Measurements from ENCODE around the gene CDH24. TPM values are rescaled to one million over a fixed set of nuclear protein-coding genes. Genes with fewer than 3 reads are reported as not detected.

CDH24 gene
- total and polyA plus RNA-seq, 2 of the 13 experiments (the other 11 are each of a cell fraction or from before 2014, with no cell fraction given): 0.69 to 0.99 TPM

- TF ChIP-seq ZBTB2 (CRISPR knock-in tag; IDR thresholded peaks at IDR 0.05; ENCODE audit: low read depth): no peak
- TF ChIP-seq, protein P1, sequence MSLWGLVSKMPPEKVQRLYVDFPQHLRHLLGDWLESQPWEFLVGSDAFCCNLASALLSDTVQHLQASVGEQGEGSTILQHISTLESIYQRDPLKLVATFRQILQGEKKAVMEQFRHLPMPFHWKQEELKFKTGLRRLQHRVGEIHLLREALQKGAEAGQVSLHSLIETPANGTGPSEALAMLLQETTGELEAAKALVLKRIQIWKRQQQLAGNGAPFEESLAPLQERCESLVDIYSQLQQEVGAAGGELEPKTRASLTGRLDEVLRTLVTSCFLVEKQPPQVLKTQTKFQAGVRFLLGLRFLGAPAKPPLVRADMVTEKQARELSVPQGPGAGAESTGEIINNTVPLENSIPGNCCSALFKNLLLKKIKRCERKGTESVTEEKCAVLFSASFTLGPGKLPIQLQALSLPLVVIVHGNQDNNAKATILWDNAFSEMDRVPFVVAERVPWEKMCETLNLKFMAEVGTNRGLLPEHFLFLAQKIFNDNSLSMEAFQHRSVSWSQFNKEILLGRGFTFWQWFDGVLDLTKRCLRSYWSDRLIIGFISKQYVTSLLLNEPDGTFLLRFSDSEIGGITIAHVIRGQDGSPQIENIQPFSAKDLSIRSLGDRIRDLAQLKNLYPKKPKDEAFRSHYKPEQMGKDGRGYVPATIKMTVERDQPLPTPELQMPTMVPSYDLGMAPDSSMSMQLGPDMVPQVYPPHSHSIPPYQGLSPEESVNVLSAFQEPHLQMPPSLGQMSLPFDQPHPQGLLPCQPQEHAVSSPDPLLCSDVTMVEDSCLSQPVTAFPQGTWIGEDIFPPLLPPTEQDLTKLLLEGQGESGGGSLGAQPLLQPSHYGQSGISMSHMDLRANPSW (CRISPR knock-in tag; IDR thresholded peaks at IDR 0.05; ENCODE audit: borderline replicate concordance): no peak
- no peak for TF ChIP-seq MNT (IDR thresholded peaks at IDR 0.05)
- TF ChIP-seq GATA4 (IDR thresholded peaks at IDR 0.05; ENCODE audit: borderline replicate concordance, low read depth): no peak
- TF ChIP-seq HIC2 (CRISPR knock-in tag; IDR thresholded peaks at IDR 0.05; ENCODE audit: low read depth): peak; percentile 64
- TF ChIP-seq KLF15 (CRISPR knock-in tag; IDR thresholded peaks at IDR 0.05; ENCODE audit: borderline replicate concordance): no peak
- no peak for TF ChIP-seq DR1 (CRISPR knock-in tag; IDR thresholded peaks at IDR 0.05)
- TF ChIP-seq ATF2 (CRISPR knock-in tag; IDR thresholded peaks at IDR 0.05): peak; percentile 66
- TF ChIP-seq ARNTL (CRISPR knock-in tag; IDR thresholded peaks at IDR 0.05): peak; percentile 19; the same call in 1 of the 2 replicates
- peak; percentile 60 for TF ChIP-seq FOXA3 (CRISPR knock-in tag; IDR thresholded peaks at IDR 0.05)
- peak; percentile 81 for TF ChIP-seq HNF1B (CRISPR knock-in tag; IDR thresholded peaks at IDR 0.05)
- TF ChIP-seq ZNF878 (CRISPR knock-in tag; IDR thresholded peaks at IDR 0.05): no peak; the same call in 1 of the 2 replicates
- TF ChIP-seq ZFP41 (CRISPR knock-in tag; IDR thresholded peaks at IDR 0.05; ENCODE audit: borderline replicate concordance): peak; percentile 43; the same call in 1 of the 2 replicates
Measured at GRCh38 chr14:23056145-23056955, 970 bp downstream of the CDH24 start (continued).
